Urinary bladder (tissue), 4 donors: ENCODE data around the gene CCDC85C. TPM values are rescaled to one million over a fixed set of nuclear protein-coding genes. Genes with fewer than 3 reads are reported as not detected.

Experiments
- DNase-seq: peaks from one replicate; pipeline ENCODE4 v3.0.0-alpha.2; 2015; ENCODE audit errors: extremely low spot score
- H3K27ac ChIP-seq: one replicate; pipeline ENCODE4 v1.5.1; 2013; ENCODE audit warnings: low read depth, mild to moderate bottlenecking, moderate library complexity
- H3K36me3 ChIP-seq: one replicate; pipeline ENCODE4 v1.6.1; 2013; ENCODE audit warnings: mild to moderate bottlenecking, moderate library complexity; ENCODE audit not compliant: insufficient read depth
- H3K4me1 ChIP-seq: one replicate; pipeline ENCODE4 v1.6.1; 2013; ENCODE audit warnings: mild to moderate bottlenecking, moderate library complexity; ENCODE audit not compliant: insufficient read depth
- H3K4me3 ChIP-seq: one replicate; pipeline ENCODE4 v1.5.1; 2013; ENCODE audit warnings: low read depth, low read length
- WGBS: extraction: QIAGEN DNeasy Blood & Tissue Kit; methylation state at CpG from one replicate; pipeline ENCODE4 v1.1.7; 2013; 5-methylcytosine and 5-hydroxymethylcytosine counted together
- polyA plus RNA-seq: library from polyadenylated mRNA; stranded (reverse); fragments of 200-250 nt; gene quantifications from one replicate; pipeline ENCODE4 v1.2.3, GENCODE V29; 2013
- total RNA-seq: library from RNA; depleted of rRNA; stranded (reverse); fragments of >200 nt; gene quantifications from one replicate; pipeline ENCODE4 v1.2.3, GENCODE V29; 2014
- donor health status: healthy with polysubstance abuse.
- donor health status: healthy.

Gene CCDC85C
- total and polyA plus RNA-seq, 2 donors: 5.8 to 36.0 TPM

DNA sequence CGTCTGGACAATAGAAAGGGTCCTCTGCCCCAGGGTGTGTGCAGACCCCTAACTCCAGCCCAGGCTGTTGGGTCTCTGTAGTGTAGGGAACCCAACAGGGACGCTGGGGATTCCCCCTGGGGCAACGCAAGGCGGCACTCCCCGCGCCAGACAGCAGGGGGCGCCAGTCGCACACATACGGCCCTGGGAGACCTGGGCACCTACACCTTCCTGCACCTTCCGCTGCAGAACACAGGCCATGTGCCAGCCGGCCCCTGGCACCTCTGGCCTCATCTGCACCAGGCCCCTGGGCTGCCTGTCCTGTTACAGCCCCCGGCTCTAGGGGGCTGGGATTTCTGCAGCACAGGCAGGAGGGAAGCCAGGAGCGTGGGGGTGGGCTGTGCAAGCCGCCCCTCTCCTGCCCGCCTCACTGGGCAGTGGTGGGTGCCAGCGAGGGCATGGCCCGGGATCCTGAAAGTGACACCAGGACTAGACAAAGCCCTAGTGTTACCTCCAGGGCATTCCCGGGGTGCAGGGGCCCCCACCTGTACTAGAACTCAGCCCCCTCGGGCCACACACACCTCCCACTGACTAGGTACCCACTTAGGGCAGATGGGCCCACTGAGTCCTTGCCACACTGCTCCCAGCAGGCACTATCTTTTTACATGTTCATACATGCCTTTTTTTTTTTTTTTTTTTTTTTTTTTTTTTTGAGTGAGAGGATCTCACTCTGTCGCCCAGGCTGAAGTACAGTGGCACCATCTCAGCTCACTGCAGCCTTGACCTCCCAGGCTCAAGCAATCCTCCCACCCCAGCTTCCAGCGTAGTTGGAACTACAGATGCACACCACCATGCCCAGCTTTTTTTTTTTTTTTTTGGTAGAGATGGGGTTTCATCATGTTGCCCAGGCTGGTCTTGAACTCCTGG, 85.3 kb downstream of the CCDC85C start:
- no peak overlapping the region for H3K27ac ChIP-seq
- no peak overlapping the region for H3K4me3 ChIP-seq
- no peaks in the 10 kb centered on the region for H3K36me3 ChIP-seq
- DNase-seq: no peak
- H3K4me1 ChIP-seq: no peaks in the 10 kb centered on the region
- 42% methylated on average over 21 of the region's 21 CpGs for WGBS

DNA sequence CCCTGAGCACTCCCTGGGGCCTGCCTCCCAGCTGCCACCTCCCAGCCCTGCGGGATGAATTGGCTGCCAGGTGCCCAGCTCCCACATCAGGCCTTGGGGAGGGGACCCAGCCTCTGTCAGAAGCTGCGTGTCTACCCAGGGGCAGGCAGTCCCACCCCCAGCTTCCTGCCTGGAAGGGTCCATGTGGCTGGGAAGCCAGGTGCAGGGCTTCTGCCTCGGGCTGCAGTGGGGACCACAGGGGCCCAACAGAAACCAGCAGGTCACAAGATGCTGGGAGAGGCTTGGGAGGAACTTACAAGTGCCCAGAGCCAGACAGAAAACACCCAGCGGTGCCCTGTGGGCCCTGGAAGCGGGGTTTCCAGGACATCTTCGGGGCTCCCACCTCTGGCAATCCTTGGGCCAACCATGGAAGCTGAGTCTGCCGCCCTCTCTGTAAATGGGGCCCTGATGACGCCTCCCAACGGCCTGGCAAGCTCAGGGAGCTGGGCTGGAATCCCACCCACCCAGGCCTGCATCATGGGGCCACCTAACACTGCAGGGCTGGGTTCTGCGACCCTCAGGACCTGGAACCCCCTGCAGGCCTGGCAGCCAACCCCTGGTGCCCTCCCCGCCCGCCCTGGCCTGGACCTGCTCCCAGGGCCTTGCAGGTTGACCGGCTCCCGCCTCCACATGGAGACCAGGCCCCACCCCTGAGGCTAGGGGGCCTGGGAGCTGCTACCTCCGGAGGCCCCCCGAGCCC, 86.2 kb downstream of the CCDC85C start:
- H3K27ac ChIP-seq: no peak overlapping the region
- no peak overlapping the region for H3K4me3 ChIP-seq
- no peaks in the 10 kb centered on the region for H3K36me3 ChIP-seq
- H3K4me1 ChIP-seq: no peaks in the 10 kb centered on the region
- WGBS: 61% methylated on average over 16 of the region's 16 CpGs
- DNase-seq: no peak

DNA sequence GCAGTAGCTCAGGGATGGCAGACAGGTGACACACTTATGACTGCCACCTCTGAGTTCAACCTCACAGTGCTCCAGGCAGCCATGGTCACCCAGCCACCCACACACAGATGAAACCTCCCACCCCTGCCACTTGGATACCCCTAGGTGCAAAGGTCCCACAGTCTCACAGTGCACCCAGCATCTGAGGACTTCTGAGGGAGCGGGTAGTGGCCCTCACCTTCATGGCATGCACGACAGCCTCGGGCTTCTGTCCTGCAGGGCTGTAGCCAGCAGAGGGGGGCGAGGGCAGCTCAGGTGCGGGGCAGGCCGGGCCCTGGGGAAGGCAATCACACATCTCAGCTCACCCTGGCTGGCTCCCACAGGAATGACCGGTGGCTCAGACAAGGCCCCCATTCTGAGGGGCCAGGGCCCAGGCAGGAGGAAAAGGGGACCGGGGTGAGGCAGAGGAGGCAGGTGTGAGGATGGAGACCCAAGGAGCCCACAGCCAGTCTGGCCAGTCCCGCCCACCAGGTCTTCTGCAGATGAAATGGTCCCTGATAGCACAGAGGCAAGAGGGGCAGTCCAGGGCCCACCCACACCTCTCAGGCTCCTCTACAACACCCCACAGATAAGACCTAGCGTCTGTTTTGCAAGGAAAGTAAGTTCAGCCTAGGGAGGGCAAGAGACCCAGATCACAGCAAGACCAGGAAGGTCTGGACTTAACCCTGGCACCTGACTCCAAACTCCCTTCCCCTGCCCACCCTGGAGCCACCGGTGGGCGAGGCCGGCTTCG, 87.0 kb downstream of the CCDC85C start:
- 84% methylated on average over 14 of the region's 14 CpGs for WGBS
- H3K27ac ChIP-seq: no peak overlapping the region
- DNase-seq: no peak

DNA sequence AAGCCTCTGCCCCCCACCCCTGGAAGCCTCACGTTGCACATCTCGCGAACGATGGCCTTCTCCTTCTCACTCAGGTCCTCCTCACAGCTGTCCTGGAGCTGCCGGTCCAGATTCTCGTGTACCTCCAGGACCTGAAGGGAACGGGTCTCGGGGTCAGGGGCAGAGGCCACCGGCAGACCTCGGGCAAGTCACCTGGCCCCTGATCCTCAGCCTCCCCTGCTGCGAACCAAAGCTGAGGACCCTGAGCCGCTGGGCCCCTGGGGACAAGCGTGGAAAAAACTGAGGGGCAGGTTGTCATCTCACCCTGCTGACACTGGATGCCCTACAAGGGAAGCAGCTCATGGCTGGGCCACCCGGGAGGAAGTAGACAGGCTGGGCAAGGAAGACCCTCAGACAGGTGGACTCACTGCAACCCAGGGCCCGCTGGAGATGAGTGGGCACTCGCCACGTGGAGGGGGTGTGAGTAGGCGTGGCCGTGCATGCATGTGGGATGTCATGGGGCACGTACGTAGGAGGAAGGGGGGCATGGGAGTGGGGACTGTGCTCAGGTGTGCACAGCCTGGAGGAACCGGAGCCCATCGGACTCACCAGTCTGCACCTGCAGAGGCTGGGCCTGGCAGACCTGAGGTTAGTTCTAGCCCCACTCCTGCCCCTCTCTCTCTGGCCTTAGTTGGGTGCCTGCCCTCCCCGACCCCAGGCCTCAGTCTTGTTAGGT, 87.7 kb downstream of the CCDC85C start:
- WGBS: 82% methylated on average over 24 of the region's 24 CpGs
- H3K36me3 ChIP-seq: no peaks in the 10 kb centered on the region
- H3K4me3 ChIP-seq: no peak overlapping the region
- H3K27ac ChIP-seq: no peak overlapping the region
- no peak for DNase-seq
- H3K4me1 ChIP-seq: no peaks in the 10 kb centered on the region

More for the DNA sequence above, 87.0 kb downstream of the CCDC85C start:
- H3K4me3 ChIP-seq: no peak overlapping the region
- H3K36me3 ChIP-seq: no peaks in the 10 kb centered on the region
- H3K4me1 ChIP-seq: no peaks in the 10 kb centered on the region

DNA sequence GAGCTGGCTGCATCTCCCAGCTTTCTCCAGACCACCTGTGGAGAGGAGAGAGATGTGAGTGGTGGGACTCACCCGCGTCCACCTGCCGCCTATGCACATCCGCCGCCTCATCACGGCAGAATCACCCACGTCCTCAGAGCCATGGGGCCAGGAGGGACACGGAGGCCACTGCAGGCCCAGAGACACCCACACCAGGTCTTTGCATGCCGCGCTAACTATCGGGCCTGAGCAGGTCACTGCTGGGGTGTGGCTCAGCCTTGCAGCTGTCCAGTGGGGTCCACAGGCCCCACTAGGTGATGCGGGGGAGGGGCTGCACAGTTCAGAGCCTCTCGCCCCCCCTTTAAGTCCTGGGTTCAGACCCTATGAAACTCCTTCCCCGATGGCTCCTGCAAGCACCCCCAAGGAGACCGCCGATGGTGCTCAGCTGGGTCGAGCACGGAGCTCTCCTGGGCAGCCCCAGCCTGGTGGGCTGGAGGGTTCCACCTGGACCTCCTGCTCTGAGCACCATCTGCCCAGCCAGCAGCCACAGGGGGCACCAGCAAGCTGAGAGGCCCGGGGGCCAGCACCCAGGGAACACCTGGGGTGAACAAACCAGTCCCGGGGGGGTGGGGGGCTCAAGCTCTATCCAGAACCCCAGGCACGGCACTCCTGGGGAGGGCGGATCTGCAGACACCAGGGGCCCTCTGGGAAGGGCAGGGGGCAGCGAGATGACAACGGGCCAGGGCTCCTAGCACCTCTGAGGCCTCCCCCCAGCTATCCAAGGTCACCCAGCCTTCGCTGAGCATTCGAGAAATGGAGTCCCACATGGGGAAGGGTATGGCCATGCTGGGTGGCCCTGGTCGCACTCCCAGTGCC, 88.5 kb downstream of the CCDC85C start:
- Histone ChIP-seq H3K36me3 (no peaks in the 10 kb centered on the region), H3K4me3 (no peak overlapping the region), H3K4me1 (no peaks in the 10 kb centered on the region), H3K27ac (no peak overlapping the region)
- 87% methylated on average over 27 of the region's 27 CpGs for WGBS
- no peak for DNase-seq

DNA sequence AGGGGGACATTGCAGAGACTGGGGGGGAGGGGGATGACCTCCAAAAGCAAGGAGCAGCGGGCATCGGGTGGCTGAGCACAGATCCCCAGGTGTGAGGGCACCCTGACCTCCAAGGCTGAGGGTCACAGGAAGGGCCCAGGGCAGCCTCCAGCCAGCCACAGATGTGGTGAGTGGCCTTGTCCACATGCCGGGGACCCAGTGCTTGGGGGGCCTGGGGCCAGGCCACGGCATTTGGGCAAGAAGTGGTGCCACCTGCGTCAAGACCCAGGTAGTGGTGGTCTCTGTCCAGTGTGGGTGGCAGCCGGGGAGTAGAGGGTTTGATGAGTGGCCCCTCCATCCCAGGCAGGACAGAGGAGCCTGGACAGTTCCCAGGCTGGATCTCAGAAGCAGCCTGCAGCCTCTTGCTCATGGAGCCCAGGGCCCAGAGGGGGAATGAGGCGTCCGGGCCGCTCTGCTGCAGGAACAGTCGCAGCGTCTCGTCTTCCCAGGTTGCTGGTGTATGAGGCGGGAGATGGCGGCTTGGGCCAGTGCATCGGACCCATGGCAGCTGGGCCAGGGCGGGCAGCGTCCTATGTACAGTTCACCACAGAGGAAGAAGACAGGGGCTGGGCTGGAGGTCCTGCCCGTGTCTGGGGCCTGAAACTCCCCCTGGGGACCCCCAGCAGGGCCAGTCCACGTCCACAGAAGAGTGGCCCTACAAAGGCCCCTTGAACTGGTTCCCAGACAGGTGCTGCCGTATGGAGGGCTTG, 89.3 kb downstream of the CCDC85C start:
- Histone ChIP-seq H3K36me3 (no peaks in the 10 kb centered on the region), H3K4me3 (no peak overlapping the region), H3K27ac (no peak overlapping the region), H3K4me1 (no peaks in the 10 kb centered on the region)
- 90% methylated on average over 20 of the region's 20 CpGs for WGBS
- no peak for DNase-seq

DNA sequence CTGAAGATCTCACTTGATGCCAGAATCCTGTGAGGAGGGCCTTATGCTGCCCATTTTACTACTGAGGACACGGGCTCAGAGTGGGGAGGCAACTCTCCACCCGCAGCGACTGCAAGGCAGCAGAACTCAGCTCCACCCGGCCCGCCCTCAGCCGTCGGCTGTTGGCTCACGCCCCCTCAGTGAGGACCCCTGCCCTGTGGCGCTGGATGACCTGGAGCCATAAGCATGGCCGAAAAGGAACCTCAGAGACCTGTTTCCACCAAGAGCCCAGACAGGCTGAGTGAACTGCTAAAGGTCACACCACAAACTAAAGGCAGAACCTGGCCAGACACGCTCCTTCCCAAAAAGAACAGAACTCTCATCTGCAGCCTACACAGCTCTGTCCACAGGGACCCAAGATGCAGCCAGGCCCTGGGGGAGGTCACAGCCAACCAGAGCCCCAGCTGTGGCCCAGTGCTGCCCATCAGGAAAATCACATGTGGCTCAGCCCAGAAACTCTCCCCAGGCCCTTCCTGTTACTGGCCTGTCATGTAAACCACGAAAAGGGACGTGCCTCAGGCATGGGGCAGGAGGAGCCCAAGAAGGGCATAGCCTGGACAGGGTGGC, 90.0 kb downstream of the CCDC85C start:
- no peaks in the 10 kb centered on the region for H3K36me3 ChIP-seq
- no peak overlapping the region for H3K4me3 ChIP-seq
- no peak overlapping the region for H3K27ac ChIP-seq
- WGBS: 76% methylated on average over 13 of the region's 13 CpGs
- no peaks in the 10 kb centered on the region for H3K4me1 ChIP-seq
- DNase-seq: no peak

DNA sequence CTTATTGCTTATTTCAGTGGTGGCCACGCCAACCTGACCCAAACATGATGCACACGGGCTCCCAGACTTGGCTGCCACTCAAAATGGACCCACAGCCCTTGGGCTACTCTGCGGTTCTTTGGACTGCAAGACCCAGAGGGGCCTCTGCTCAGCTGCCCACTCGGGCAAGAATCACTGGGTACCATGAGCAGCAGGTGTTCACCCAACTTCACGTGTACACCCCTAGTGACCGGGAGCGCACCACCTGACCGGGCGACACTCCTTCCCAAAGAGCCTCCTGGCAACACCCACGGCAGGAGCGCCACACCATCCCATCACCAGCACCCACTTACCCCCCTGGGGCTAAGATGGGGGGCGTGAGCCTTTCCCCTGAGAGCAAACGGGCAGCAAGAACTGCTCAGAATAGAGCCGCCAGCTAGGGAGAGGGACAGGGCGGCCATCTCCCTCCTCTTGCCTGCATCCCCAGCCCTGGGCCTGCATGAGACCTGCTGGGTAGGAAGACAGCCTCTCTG, 90.8 kb downstream of the CCDC85C start:
- no peak for DNase-seq
- 89% methylated on average over 15 of the region's 15 CpGs for whole genome bisulfite sequencing
- no peaks in the 10 kb centered on the region for H3K36me3 ChIP-seq
- no peaks in the 10 kb centered on the region for H3K4me1 ChIP-seq
- no peak overlapping the region for H3K27ac ChIP-seq
- H3K4me3 ChIP-seq: no peak overlapping the region

DNA sequence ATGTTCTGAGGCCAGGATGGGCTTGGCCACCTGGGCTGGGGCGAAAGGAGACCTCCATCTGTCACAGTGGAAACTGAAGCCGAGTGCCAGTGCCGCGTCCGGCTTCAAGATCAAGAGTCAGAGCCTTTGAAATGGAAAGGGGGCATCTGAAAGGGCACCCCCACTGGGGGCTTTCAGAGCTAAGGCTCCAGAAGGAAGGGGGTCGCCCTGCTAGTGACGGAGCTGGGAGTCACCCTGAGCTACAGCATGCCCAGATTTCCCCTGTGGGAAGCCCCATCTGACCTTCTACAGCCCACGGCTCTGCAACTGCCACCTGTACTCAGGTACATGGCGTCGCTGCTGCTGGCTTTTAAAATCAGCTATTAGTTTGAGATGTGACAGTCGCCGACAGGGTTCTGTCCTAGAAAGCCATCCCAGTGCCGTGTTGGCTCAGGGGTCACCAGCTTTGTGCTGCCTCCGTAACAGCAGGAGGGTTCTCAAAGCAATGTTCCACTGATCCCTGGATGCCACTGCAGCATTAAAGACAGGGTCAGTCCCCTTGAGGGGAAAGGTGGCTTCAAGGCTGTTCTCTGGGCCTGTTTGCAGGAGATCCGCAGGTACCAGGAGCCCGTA, 91.3 kb downstream of the CCDC85C start:
- WGBS: 88% methylated on average over 16 of the region's 16 CpGs
- no peak overlapping the region for H3K4me3 ChIP-seq
- no peaks in the 10 kb centered on the region for H3K36me3 ChIP-seq
- H3K27ac ChIP-seq: no peak overlapping the region
- H3K4me1 ChIP-seq: no peaks in the 10 kb centered on the region
- DNase-seq: no peak

DNA sequence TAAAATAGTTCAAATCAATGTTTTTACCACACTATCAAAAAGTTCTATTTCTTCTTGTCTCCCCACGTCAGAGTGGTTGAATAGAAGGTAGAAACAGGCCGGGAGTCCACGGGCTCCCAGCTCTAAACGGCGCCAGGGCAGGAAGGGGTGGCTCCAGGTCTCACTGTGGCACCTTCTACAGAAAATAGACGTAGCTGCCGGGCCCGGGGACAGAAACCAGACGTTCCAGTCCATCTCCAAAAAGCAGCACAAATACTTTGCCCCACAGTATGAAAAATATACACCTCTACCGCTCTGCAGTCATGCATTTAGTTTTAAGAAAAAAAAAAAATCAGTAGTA, 91.9 kb downstream of the CCDC85C start:
- no peaks in the 10 kb centered on the region for H3K4me1 ChIP-seq
- 69% methylated on average over 10 of the region's 10 CpGs for WGBS
- no peaks in the 10 kb centered on the region for H3K36me3 ChIP-seq
- no peak overlapping the region for H3K27ac ChIP-seq
- H3K4me3 ChIP-seq: no peak overlapping the region
- no peak for DNase-seq

DNA sequence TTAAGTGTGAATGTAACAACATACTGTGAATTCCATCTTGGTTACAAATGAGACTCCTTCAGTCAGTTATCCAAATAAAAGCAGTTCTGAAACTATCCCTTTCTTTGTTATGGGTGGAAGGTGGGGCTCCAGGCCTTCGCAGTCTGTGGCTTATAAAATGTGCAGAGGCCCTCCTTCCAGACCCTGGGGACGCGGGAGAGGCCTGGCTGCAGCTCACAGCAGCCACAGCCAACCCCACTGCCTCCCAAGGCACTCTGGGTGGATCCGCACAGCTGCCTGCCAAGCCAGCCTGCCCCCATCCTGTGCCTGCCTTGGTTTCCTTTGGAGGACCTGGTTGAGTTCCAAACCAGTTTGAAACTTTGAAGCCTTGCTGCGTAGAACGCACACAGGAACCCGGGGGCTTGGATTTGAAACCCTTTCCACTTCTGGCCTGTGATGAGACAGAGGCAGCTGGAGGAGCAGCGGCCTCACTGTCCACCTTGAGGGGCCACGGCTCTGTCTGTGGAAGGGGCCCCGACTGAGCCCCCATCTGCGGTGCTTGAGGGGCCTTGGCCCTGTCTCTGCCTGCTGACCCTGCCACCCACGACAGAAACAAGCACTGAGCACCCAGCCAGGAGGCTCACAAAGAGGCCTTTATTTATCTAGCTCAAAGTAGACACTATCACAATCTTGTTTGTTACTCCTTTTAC, 92.4 kb downstream of the CCDC85C start:
- WGBS: 56% methylated on average over 12 of the region's 12 CpGs
- no peaks in the 10 kb centered on the region for H3K36me3 ChIP-seq
- no peaks in the 10 kb centered on the region for H3K4me1 ChIP-seq
- no peak for DNase-seq
- no peak overlapping the region for H3K4me3 ChIP-seq
- H3K27ac ChIP-seq: no peak overlapping the region
